Hematopoietic multipotent progenitor cell (in vitro differentiated cells): Measurements from ENCODE around the gene LGI2. TPM values are rescaled to one million over a fixed set of nuclear protein-coding genes. Genes with fewer than 3 reads are reported as not detected.
A peak's percentile ranks its signal among the peaks of the same experiment; 100 is the strongest.
"Not testable (repeated sequence)": the region's sequence is repeated elsewhere in the genome, so short reads cannot be mapped to it uniquely, and the experiment has no call there.

ENCODE experiments used
- DNase-seq, 3 donors: peaks; one replicate each; pipeline ENCODE4 v3.0.0-alpha.2; 2011 to 2015; ENCODE audit warnings: low read depth in 2 of 3, low spot score in 2 of 3
- total RNA-seq: library from RNA; depleted of rRNA; stranded (reverse); fragments of >200 nt; gene quantifications from one replicate; pipeline ENCODE4 v1.2.3, GENCODE V29; 2012

Gene LGI2
- total RNA-seq: not detected

DNA sequence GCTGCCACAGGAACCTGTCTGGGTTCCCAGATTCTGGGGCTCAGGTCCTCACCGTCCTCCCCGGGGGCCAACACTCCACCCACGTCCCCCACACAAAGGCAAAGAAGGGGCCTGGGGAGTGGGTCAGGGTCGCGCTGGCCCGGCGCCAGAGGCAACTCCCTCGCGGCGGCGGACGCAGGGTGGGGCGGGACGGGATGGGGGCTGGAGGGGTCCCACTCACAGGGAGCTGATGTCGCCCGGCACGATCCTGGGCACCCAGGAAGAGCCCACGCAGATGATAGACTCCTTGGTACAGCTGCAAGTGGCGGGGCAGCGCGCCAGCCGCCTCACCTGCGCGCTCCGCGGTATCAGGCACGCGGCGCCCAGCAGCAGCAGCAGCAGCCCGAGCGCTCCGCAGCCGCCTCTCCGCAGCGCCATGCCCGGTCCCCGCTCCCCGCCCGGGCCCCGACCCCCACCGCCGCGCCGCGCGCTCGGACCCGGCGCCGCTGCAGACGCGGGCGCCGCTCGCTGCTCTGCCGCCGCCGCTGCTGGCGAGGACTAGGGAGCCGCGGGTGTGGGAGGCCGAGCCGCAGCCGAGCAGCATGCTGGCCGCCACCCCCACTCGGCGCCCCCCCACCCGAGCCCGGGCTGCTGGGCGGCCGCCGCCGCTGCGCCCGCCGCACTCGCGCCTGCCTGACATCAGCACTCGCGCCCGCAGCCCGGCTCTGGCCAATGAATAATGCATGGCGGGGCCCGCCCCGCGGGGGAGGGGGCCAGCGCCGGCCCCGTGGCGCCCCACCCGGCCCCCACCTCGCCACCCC lies at the start of gene LGI2:
TSS of gene LGI2 (minus strand) at position 670 of the 800 bp plus-strand sequence. CDS start at position 417, 253 bp downstream.
- peak in 2 of 3 donors; percentile 22 to 34 for DNase-seq

- no peak for DNase-seq
These were observed 47.8 kb upstream of the LGI2 start for GRCh38 chr4:25078523-25078922.

DNA sequence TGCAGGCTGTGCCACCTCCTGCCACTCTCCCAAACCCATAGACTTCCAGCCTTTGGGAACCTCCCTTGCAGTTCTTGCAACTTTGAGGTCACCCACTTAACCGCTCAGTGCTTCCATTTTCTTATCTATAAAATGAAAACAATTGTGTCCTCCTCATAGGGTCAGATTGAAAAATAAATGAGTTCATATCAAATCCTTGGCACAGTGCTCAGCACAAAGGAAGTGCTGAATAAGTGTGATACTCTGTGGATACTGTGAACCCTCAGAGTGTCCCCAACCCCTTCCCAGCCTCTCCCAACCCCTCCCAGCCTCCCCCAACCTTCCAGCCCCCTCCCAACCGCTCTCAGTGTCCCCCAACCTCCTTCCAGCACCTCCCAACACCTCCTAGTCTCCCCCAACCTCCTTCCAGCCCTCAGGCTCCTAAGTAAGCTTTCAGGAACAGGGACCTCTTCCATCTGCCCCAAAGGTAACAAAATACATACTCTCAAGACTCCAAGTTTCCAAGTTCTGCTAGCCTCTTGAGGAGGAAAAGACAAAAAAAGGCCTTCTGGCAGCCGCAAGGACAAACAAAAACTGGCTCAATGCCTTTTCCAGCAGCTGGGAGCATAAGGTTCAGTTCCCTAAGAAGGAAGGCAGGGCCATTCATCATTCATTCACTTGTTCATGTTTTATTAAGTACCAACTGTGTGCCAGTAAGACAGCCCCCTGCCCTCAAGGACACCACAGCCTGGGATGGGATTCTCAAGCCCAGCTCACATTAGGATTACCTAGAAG lies 46.1 kb upstream of the LGI2 start:
- DNase-seq: no peak

DNA sequence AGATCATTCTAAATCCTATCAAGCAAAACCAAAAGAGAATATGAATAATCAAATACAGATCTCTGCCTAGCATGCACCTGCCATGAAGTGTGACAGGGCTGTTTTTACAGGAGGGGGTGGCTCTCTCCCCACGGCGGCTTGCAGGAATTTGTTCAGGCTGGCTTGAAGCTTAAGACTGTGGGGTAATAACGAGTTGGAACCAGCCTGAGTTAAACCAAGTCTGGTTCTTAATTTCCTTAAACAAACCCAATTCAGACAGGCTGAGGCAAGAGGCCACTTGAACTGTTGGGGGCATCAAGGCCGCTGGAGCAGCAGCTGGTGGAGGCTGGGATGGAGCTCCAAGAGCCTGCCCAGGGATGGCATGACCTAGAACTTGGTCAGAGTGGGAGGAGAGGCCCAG lies 45.1 kb upstream of the LGI2 start:
- DNase-seq: no peak

DNA sequence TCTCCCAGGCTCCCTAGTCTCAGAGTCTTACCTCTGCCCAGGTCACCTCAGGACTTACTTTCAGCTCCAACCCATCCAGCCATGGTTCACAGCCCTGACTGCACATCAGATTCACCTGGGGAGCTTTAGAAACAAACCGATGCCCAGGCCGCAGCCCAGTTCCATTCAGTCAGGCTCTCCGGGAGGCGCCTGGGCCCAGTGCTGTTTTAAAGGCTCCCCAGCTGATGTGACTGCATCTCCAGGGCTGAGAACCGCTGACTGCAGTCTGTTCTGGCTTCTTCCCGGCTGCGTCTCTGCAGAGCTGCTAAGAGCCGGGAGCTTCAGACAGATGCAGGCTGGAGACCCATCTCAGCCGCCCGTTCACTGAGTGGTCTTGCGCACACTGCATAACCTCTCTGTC lies 44.4 kb upstream of the LGI2 start:
- no peak for DNase-seq

DNA sequence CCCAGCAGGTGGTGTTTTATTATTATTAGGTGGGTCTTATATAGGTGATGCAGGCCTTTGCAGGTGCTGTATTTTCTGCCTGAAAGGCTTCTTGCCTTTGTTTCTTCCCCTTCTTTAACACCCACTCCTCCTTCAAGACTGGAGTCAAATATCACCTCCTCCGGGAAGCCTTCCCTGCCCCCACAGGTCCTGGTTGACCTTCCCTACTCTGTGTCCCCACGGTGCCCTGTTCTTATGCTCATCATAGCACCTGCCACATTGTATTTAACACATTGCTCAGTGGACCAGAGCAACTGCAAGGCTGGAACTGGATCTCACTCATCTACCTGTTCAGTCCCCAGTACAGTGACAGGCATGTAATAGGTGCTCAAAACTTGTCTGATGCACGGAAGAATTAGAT lies 39.8 kb upstream of the LGI2 start:
- DNase-seq: no peak

GRCh38 chr4:25069014-25069413 lies 38.3 kb upstream of the LGI2 start:
- no peak for DNase-seq

DNA sequence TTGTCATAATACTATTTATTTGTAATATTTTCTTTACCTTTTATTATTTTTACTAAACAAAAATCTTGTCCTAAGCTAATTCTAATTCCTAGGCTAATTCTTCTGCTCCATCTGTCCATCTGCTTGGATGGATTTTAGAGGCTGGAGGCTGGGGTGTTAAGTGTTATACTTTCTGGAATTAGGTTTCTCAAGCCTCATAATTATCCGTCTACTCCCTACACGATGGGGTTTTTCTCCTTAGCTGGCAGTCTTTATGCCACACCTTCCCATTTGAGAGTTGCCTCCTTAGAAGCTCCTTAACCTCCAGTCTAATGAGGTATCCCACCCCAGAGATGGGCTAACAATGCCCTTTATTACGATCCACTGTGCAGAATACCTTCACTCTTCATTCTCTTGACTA lies 37.6 kb upstream of the LGI2 start:
- no peak for DNase-seq

DNA sequence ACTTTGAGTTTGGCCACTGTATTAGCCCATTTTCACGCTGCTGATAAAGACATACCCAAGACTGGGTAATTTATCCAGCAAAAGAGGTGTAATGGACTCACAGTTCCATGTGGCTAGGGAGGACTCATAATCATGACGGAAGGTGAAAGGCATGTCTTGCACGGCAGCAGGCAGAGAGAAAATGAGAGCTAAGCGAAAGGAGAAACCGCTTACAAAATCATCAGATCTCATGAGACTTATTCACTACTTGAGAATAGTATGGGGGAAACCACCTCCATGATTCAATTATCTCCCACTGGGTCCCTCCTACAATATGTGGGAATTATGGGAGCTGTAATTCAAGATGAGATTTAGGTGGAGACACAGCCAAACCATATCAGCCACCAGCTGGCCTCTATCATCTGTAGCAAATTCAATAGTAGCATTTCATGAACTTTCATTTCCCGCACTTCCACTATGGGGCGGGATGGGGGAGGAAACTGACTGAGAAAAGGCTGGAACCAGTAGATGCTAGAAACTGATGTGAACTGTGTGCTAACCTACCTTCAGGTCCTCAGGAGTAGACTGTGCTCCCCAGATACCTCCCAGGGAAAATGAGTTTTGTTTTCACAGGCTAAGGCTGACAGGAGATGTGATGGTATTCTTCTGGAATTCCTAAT lies 35.3 kb upstream of the LGI2 start:
- DNase-seq: no peak

GRCh38 chr4:25065431-25065858 lies 34.7 kb upstream of the LGI2 start:
- no peak for DNase-seq

- not testable (repeated sequence) for DNase-seq
These were observed 33.7 kb upstream of the LGI2 start for GRCh38 chr4:25064447-25064846.

GRCh38 chr4:25063116-25063515 lies 32.4 kb upstream of the LGI2 start:
- DNase-seq: no peak

- DNase-seq: no peak
These were observed 31.4 kb upstream of the LGI2 start for GRCh38 chr4:25062098-25062497.

DNA sequence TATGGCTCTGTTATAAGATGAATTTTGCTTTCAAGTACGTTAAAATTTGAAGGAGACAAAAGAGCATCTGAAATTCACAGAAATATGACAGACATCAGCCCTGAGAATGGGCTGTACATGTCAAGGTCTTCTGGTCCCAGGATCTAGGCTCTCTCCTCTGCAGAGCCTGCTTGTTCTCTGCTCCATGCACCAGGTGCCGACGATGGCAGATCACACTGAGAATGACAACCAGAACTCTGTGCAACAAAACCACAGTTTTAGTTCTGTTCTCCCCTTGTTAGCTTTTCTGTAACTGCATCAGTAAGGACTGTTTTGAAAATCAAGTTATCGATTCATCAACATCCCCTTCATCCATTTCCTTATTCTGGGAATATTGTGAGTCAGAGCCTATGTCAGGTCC lies 30.9 kb upstream of the LGI2 start:
- no peak for DNase-seq

GRCh38 chr4:25060963-25061340 lies 30.2 kb upstream of the LGI2 start:
- DNase-seq: no peak

GRCh38 chr4:25060241-25060962 lies 29.7 kb upstream of the LGI2 start:
- DNase-seq: no peak

GRCh38 chr4:25059791-25060190 lies 29.0 kb upstream of the LGI2 start:
- DNase-seq: no peak

DNA sequence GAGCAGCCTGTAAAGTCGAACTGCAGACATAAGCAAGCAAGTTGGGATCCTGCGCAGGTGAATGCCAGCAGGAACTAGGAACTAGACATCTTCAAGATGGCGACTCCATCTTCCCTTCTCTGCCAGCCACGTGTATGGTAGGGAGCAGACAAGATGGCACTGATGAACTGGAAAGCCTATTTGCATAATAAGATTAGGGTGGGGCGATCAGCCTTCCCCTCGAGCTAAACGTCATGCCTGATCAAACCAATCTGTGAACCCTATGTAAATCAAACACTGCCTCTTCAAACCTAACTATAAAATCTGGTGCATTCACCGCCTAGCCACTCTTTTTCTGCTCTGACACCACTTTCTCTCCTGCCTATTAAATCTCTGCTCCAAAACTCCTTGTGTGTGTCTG lies 28.1 kb upstream of the LGI2 start:
- DNase-seq: no peak

DNA sequence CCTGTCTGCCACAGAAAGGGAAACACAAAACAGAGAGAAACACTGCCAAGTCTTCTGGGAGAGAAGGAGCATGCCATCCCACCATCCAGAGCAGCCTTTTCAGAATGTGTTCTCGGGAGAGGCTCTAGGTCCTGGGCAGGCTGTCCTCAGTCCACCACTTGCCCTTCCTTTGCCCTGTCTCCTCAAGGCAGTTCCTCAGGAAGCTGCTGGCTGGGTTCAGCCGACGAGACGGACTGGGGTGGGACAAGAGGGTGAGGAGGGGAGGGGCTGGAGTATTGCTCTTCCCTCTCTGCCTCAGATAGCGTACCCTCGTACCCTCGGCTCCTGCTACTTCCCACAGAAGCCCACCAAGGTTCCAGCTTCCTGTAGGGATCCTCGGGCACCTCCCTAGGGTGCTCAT lies 26.6 kb upstream of the LGI2 start:
- no peak for DNase-seq

GRCh38 chr4:25052037-25052436 lies 21.3 kb upstream of the LGI2 start:
- not testable (repeated sequence) for DNase-seq

DNA sequence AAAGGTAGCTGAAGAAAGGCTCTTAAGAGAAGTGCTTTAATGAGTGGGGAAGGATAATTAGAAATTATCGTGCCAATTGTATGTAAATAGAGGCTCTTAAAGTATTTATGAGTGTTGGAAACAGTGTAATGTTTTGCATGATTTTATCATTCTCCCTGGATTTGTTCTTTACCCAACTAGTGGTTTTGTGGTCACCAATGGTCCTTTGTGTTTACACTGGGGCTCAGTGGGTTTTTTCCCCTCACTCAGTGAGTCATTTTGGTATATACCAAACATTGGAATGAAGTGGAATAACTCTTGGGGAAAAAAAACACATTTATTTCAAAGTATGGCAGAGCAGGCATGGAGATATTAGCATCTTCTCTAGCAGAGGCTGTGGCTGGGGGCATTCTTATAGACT lies 20.8 kb upstream of the LGI2 start:
- no peak for DNase-seq
